ENCODE data around the gene UBE2F.

- TF ChIP-seq TARDBP (IDR thresholded peaks at IDR 0.05) (no peak), BHLHE40 (IDR thresholded peaks at IDR 0.05; ENCODE audit: borderline replicate concordance) (no peak), CTBP1 (IDR thresholded peaks at IDR 0.05; ENCODE audit: borderline replicate concordance) (no peak), SUZ12 (IDR thresholded peaks at IDR 0.05) (no peak), FOXM1 (IDR thresholded peaks at IDR 0.05; ENCODE audit: borderline replicate concordance) (no peak), ELF4 (IDR thresholded peaks at IDR 0.05) (no peak)
Observed at GRCh38 chr2:238005528-238005927, 38.7 kb downstream of the UBE2F start.
